ENCODE data around the gene PDE8B.

The PDE8B gene

GRCh38 chr5:77186652-77187370 is 23.7 kb upstream of the PDE8B start:
- DNase-seq, result no peak

- DNase-seq, result no peak
These were observed 21.1 kb upstream of the PDE8B start for GRCh38 chr5:77189421-77189820.

GRCh38 chr5:77192441-77193050 is 17.9 kb upstream of the PDE8B start:
- no peak for DNase-seq

- no peak for DNase-seq
These were observed 15.7 kb upstream of the PDE8B start for GRCh38 chr5:77194762-77195161.

- DNase-seq, result no peak
These were observed 12.5 kb upstream of the PDE8B start for GRCh38 chr5:77197840-77198554.

GRCh38 chr5:77200663-77201062 is 9.8 kb upstream of the PDE8B start:
- DNase-seq, result no peak

GRCh38 chr5:77202145-77202544 is 8.3 kb upstream of the PDE8B start:
- DNase-seq, result no peak

GRCh38 chr5:77204967-77205366 is 5.5 kb upstream of the PDE8B start:
- no peak for DNase-seq

- DNase-seq, result no peak
These were observed 1.8 kb upstream of the PDE8B start for GRCh38 chr5:77208507-77209163.

GRCh38 chr5:77209495-77210090 is 887 bp upstream of the PDE8B start:
- peak; percentile 27 for DNase-seq

- peak; percentile 65 for DNase-seq
These were observed 647 bp downstream of the PDE8B start for GRCh38 chr5:77210964-77211690.

- DNase-seq, result no peak
These were observed 1.2 kb downstream of the PDE8B start for GRCh38 chr5:77211691-77212047.

- no peak for DNase-seq
These were observed 3.1 kb downstream of the PDE8B start for GRCh38 chr5:77213601-77214000.

GRCh38 chr5:77214151-77214550 is 3.7 kb downstream of the PDE8B start:
- no peak for DNase-seq

- DNase-seq, result no peak
These were observed 7.8 kb downstream of the PDE8B start for GRCh38 chr5:77218263-77218662.

GRCh38 chr5:77221115-77221514 is 10.6 kb downstream of the PDE8B start:
- DNase-seq, result no peak

GRCh38 chr5:77222722-77223121 is 12.2 kb downstream of the PDE8B start:
- DNase-seq, result no peak

GRCh38 chr5:77223653-77224052 is 13.2 kb downstream of the PDE8B start:
- no peak for DNase-seq

- DNase-seq, result no peak
These were observed 14.3 kb downstream of the PDE8B start for GRCh38 chr5:77224672-77225355.

- no peak for DNase-seq
These were observed 15.1 kb downstream of the PDE8B start for GRCh38 chr5:77225531-77225930.

- no peak for DNase-seq
These were observed 19.4 kb downstream of the PDE8B start for GRCh38 chr5:77229887-77230286.

Data from right kidney (tissue), 1 donor.